ENCODE results near the gene WLS.

Gene WLS

DNA sequence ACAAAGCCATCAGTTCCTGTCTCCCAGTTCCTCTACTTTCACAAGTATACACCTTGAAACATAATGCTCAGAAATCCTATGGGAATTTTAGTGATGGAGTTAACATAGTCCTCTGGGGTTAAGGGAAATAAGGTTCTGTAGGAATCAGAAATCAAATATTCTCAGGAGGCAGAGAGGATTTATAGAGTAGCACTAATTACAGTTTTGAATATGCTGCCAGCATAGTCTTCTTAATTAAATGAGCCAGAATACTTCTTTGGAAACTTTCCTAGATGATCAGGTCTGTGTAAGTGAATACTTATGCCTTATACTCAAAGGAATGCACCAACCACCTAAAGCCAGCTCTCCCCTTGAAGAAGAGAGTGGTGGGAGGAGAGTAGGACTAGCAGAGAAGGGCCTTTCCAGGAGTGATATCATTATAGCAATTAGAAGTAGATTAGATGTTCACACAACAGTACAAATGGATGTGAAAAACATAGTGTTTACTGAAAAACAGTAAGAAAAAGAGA is 150.5 kb downstream of the WLS start:
- peak; percentile 12 for DNase-seq

DNA sequence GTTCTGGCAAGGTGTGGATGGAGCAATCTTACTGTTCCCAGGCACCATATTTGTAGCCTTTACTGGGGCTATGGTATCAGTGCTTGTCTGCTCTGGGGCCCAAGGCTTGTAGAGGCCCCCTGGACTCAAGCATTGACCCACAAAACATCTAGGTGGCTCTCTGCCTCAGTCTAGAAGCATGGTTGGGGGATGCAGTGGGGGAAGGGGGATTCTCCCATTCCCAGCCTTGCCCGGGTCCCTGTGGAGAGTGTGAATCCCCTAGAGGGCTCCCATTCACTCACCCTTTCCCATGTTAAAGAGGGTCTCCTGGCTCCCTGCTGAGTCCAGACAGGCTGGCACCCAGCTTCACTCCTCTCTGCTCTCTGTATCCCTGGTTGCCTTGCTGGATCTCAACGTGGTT is 153.7 kb downstream of the WLS start:
- no peak for DNase-seq

All from fibroblast of skin of abdomen (primary cell).